Liver (tissue), 3 donors: Measurements from ENCODE around the gene TBC1D14.

Source experiments
- JUND ChIP-seq, 2 donors: IDR thresholded peaks; 2 replicates each; pipeline ENCODE4 v1.6.1; 2016; ENCODE audit warnings: antibody characterized with exemption in 2 of 2
- TAF1 ChIP-seq: conservative IDR thresholded peaks from 2 replicates; pipeline ENCODE4 v1.6.1; 2016; ENCODE audit warnings: antibody characterized with exemption, mild to moderate bottlenecking
- TF ChIP-seq, protein P1 (sequence below): IDR thresholded peaks from 2 replicates; pipeline ENCODE4 v1.6.1; 2016; ENCODE audit warnings: antibody characterized with exemption
- TF ChIP-seq, protein P2 (sequence below): fragments of 150-350 bp; IDR thresholded peaks from 2 replicates; pipeline ENCODE4 v1.5.1; 2017; ENCODE audit warnings: improper control_type of control experiment, low read depth, low read length; ENCODE audit not compliant: missing input control
- donor health status: healthy.
- donor health status: healthy.

DNA sequence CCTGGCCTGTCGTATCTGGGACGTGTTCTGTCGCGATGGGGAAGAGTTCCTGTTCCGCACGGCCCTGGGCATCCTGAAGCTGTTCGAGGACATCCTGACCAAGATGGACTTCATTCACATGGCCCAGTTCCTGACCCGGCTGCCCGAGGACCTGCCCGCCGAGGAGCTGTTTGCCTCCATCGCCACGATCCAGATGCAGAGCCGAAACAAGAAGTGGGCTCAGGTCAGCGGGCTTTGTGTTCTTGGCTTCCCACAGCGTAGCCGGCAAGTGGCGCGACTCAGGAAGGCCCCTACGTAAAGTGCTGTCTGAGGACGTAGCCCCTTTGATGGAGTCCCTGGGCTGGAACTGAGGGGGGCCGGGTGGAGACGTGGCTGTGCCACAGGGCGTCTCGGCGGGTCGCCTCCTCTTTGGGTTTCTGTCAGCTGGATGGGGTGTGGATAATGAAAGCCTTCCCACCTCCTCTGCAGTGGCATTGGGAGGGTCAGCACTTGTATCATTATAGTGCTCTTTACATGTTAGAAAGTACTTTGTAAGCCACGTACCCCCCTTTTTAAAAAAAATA is 115.5 kb downstream of the TBC1D14 start:
- TF ChIP-seq, protein P1, sequence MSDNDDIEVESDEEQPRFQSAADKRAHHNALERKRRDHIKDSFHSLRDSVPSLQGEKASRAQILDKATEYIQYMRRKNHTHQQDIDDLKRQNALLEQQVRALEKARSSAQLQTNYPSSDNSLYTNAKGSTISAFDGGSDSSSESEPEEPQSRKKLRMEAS: no peak
- TF ChIP-seq JUND (IDR thresholded peaks at IDR 0.05): no peak
- TF ChIP-seq, protein P2, sequence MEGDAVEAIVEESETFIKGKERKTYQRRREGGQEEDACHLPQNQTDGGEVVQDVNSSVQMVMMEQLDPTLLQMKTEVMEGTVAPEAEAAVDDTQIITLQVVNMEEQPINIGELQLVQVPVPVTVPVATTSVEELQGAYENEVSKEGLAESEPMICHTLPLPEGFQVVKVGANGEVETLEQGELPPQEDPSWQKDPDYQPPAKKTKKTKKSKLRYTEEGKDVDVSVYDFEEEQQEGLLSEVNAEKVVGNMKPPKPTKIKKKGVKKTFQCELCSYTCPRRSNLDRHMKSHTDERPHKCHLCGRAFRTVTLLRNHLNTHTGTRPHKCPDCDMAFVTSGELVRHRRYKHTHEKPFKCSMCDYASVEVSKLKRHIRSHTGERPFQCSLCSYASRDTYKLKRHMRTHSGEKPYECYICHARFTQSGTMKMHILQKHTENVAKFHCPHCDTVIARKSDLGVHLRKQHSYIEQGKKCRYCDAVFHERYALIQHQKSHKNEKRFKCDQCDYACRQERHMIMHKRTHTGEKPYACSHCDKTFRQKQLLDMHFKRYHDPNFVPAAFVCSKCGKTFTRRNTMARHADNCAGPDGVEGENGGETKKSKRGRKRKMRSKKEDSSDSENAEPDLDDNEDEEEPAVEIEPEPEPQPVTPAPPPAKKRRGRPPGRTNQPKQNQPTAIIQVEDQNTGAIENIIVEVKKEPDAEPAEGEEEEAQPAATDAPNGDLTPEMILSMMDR: no peak
- TF ChIP-seq TAF1: no peak
